K562 (cell line): ENCODE results near the gene CRABP2. TPM values are rescaled to one million over a fixed set of nuclear protein-coding genes. Genes with fewer than 3 reads are reported as not detected.

Experiments
- CREB3 ChIP-seq: fragments of 450-650 bp; conservative IDR thresholded peaks from 2 replicates; pipeline ENCODE4 v1.6.1; 2016; ENCODE audit warnings: missing genetic modification characterization, low read depth, mild to moderate bottlenecking, missing compliant biosample characterization, moderate library complexity
- HDAC2 ChIP-seq: fragments of 450-650 bp; IDR thresholded peaks from 2 replicates; pipeline ENCODE4 v1.6.1; 2016; ENCODE audit warnings: mild to moderate bottlenecking
- MCM2 ChIP-seq: fragments of 450-650 bp; IDR thresholded peaks from 2 replicates; pipeline ENCODE4 v1.6.1; 2017; ENCODE audit warnings: low read depth, mild to moderate bottlenecking
- POLR2G ChIP-seq: fragments of 200-400 bp; formaldehyde crosslinking; IDR thresholded peaks from 2 replicates; pipeline ENCODE4 v1.6.1; 2017; ENCODE audit warnings: low read depth, mild to moderate bottlenecking, antibody characterized with exemption, low read length, moderate library complexity
- RBFOX2 ChIP-seq: fragments of 200-400 bp; formaldehyde crosslinking; IDR thresholded peaks from 2 replicates; pipeline ENCODE4 v1.6.1; 2017; ENCODE audit warnings: low read depth, mild to moderate bottlenecking, low read length, moderate library complexity
- RERE ChIP-seq: sonication (generic); formaldehyde crosslinking; IDR thresholded peaks from 2 replicates; pipeline ENCODE4 v1.8.0; 2023; ENCODE audit warnings: missing genetic modification reagents, mild to moderate bottlenecking, borderline replicate concordance
- TRIM24 ChIP-seq, 2 experiments: fragments of 450-650 bp; IDR thresholded peaks; 2 replicates each; pipeline ENCODE4 v1.6.1; 2016
- USF1 ChIP-seq: sonication (generic); formaldehyde crosslinking; IDR thresholded peaks from 2 replicates; pipeline ENCODE4 v1.9.0; 2022; ENCODE audit warnings: mild to moderate bottlenecking, missing genetic modification reagents
- polyA plus RNA-seq, 8 experiments: library from polyadenylated mRNA; depleted of rRNA in 4 of 8; stranded (reverse) in 5 of 8; unstranded in 3 of 8; fragments of >200 nt; fragmentation: Nextera tagmentation in 2 of 8; fragmentation: Illumina TruSeq in 1 of 8; extraction: Ambion mirVana in 2 of 8; extraction: Trizol in 1 of 8; gene quantifications; 2 replicates each; pipeline versions ENCODE4 v1.2.1 to v1.2.3, GENCODE V29; 2011 to 2014; ENCODE audit warnings: inconsistent platforms in 1 of 8, missing spikeins in 1 of 8
- total RNA-seq, 7 experiments: library from RNA; depleted of rRNA in 6 of 7; stranded (reverse); fragments of >200 nt in 6 of 7; fragmentation: Illumina TruSeq in 2 of 7; extraction: Trizol in 2 of 7; gene quantifications; 2 replicates each; pipeline versions ENCODE4 v1.2.1 to v1.2.3, GENCODE V29; 2011 to 2021; ENCODE audit warnings: low replicate concordance in 1 of 7

CRABP2 gene
- total and polyA plus RNA-seq, 9 of the 15 experiments (the other 6 are each of a cell fraction or from before 2014, with no cell fraction given), result 0.30 to 2.5 (median 0.82) TPM

- TF ChIP-seq POLR2G (peak; percentile 56; the same call in 1 of the 2 replicates), RERE (no peak), CREB3 (tag) (no peak), USF1 (CRISPR knock-in tag) (peak; percentile 68), HDAC2 (no peak), MCM2 (no peak), RBFOX2 (peak; percentile 65), TRIM24 (IDR thresholded peaks at IDR 0.05) (no peak)
Measured at GRCh38 chr1:156658496-156658895, 46.9 kb downstream of the CRABP2 start (continued).
